CD4-positive, alpha-beta T cell treated with Interleukin-1 beta for 1 hour (primary cell): ENCODE data around the gene NR2F6.

ENCODE experiments used
- DNase-seq, 2 donors: peaks; one replicate each; pipeline ENCODE4 v3.0.0-alpha.2; 2020 to 2022

The NR2F6 gene

DNA sequence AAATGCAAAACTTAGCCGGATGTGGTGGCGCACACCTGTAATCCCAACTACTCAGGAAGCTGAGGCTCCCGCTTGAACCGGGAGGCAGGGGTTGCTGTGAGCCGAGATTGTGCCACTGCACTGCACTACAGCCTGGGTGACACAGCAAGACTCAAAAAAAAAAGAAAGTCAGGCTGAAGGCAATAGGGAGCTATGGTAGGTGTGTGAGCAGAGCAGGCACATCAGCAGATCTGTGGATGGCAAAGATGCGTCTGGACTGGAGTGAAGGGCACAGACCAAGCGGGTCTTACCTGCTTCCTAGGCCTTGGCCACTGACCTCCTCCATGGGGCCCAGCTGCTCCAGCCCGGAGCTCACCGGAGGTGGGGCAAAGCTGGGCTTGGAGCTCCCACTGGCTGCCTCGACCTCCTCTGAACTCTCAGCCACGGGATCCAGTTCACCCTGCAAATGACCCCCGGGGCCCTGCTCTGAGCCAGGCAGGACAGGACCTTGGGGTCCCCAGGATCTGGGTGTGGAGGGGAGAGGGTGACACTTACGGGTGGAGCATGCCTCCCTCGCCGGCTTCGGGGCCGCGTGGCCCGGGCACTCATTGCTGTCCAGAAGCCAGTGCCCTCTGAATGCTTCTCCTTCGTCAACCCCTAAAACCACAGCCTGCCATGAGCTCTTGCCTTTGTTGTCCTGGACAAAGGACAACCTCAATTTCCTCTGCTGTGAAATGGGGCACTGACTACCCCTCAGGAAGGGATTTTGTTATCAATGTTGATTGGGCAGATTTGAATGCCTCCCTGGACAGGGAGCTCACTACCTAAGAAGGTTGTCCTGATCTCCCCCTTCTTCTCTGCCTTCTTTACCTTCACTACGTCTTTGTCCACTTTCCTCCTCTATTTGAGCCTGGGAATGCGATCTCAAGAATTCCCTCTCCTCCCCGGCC, 18.3 kb upstream of the NR2F6 start:
- no peak for DNase-seq

GRCh38 chr19:17262557-17262956, 16.8 kb upstream of the NR2F6 start:
- DNase-seq = no peak

DNA sequence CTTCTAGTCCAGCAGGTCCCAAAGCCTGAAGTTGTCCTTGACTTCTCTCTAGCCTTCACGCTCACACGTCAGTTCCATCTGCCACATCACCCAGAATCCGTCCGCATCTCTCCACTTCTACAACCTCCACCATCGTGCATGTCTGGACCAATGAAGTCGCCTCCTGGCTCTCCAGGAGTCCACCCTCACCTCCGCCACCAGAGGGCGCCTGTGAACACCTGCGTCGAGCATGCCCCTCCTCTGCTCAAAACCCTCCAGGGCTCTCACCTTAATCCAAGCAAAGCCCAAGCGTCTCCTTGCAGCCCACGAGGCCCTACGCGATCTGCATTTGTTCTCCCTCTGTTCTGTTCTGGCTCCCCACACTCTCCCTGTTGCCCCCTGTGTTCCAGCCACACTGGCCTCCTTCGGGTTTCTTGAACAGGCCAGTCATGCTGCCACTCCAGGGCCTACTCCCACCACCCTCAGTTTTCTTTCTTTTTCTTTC, 15.2 kb upstream of the NR2F6 start:
- peak; percentile 88 to 90 for DNase-seq

DNA sequence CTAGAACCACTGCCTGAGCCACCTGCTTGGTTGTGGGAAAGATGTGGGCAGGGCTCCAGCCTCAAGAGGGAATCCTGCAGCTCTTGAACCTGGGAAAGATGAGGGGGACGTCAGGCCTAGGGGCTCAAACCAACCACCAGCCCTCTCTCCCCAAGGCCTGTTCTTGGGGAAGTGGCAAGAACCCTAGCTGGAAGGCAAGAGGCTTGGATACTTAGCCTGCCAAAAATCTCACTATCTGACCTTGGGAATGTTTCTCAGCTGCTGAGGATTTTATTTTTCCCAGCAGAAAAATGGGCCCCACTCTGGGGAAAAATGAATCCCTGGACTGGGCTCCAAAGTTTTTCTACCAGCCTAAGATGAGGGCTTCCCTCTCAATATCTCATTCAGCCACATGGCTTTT, 14.2 kb upstream of the NR2F6 start:
- no peak for DNase-seq

- DNase-seq = no peak
Observed at GRCh38 chr19:17259118-17259780, 13.5 kb upstream of the NR2F6 start.

DNA sequence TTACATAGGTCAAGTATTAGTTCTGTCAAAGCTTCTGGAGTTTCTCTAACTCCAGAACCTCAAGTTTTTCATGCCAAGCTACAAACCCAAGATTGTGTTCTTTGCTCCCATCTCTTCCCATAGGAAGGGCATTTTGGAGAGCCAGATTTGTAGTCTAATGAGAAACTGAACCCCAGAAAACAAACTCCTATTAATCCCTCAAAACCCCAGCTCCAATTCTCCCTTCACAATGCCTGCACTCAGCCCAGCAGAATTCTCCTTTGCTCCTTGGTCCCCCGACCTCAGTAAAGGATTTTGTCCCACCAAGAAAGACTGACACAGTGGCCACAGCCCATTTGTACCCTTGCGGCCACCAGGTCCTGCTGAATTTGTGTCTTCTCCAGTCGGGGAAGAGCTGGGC, 10.4 kb upstream of the NR2F6 start:
- DNase-seq = no peak

GRCh38 chr19:17255150-17255621, 9.5 kb upstream of the NR2F6 start:
- DNase-seq = no peak

DNA sequence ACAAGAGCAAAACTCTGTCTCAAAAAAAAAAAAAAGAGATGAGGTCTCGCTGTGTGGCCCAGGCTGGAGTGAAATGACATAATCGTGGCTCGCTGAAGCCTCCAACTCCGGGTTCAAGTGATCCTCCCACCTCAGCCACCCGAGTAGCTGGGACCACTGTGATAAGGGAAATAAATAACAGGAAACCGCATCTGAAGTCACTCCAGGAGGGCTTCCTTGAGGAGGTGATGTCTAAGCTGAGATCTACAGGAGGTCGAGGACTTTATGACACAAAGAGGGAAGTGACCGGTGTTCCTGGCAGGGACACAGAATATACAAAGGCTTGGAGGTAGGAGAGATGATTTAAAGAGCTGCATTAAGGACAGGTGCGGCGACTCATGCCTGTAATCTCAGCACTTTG, 8.9 kb upstream of the NR2F6 start:
- DNase-seq = no peak

DNA sequence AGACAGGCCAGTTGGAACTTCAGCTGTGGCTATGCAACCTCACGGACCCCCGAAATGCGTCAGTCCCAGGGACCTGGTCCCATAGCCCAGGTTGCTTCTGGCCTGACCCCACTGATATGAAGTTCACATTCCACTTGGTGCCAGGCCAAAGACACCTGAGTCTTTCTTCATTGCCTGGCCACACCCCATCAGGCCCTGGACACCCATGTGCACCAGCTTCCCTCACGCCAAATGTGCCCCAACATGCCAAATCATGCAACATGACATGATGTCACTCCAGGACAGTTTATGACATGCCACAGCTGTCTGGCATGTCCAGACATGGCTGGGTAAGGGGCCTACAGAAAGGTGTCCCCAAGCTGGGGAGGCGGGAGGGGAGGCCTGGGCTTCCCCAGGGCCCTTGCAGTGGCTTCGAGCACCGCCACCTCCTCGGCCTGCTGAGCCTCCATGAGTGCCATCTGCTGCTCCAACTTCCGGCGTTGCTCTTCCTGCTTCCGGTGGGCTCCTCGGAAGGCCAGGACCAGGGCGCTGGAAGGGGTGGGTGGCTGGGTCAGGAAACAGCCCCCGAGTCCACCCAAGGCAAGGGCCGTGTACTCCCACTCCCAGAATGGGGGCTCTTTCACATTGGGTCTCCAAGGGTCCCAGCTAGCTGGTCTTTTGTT, 4.3 kb upstream of the NR2F6 start:
- no peak for DNase-seq

DNA sequence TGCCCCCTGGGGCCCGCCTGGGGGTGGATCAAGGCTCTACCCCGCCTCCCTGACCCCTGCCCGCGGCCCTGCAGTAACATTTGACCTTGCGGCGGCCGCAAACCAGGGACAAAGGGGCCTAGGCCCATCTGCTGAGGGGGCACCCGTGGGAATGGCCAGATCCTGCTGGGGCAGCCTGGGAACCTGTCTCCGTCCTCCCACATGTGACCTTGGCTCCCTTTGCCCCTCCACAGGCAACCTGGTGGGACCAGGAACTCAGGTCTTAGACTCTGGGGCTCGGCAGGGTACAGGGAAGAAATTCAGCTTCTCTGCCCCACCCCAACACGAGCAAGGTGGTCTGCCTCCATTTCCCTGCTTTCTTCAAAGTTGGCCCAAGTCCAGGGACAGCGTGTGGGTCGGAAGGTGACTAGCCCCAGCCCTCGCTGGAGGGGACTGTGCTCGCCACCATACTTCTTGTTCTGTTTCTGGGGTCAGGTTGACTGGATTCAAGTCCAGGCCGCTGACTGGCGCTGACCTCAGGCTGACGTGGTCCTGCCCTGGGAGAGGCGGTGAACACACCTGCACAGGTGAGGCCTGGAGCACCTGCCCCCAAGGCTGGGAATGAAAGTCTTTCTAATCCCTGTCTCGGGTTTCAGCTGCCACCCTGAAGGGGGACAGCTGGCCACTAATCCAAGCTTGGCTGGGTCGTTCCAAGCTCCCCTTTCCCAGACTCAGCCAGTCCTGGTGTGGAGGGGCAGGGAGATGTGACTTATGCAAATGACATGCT, 2.5 kb upstream of the NR2F6 start:
- DNase-seq = no peak

DNA sequence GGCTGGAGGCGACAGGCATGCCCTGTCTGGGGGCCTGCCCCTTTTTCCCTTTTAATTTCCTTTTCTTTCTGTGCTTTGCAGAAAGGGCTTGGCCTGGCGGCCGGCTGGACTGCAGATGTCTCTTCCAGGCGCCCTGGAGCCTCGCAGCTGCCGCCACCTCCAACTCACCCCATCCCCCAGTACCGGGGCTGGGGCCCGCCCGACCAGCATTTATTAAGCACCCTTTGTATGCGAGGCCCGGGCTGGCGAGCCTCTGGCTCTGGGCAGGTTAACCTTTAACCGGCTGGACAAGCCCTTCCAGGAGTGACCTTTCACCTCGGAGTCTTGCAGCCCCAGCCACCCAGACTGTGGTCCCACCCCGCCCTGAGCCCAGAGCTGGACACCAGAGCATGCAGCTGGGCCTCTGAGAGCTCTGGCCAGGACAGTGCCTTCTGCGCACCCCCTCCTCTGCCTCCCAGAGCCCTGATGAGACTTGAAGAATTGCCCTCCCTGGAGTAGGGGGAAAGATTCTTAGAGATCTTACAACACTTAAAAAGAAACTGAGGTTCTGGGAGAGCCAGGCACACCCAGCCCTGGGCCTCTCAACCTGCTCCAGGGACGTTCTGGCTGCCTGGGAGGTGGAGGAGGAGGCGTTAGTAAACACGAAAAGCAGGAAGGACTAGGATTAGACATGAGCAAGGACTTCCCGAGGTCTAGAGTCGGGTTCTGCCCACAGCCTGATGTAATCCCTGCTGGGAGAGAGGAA, 1.1 kb upstream of the NR2F6 start:
- no peak for DNase-seq

GRCh38 chr19:17244618-17245534, 843 bp downstream of the NR2F6 start:
- no peak for DNase-seq

- no peak for DNase-seq
Observed at GRCh38 chr19:17243830-17244617, 1.7 kb downstream of the NR2F6 start.

DNA sequence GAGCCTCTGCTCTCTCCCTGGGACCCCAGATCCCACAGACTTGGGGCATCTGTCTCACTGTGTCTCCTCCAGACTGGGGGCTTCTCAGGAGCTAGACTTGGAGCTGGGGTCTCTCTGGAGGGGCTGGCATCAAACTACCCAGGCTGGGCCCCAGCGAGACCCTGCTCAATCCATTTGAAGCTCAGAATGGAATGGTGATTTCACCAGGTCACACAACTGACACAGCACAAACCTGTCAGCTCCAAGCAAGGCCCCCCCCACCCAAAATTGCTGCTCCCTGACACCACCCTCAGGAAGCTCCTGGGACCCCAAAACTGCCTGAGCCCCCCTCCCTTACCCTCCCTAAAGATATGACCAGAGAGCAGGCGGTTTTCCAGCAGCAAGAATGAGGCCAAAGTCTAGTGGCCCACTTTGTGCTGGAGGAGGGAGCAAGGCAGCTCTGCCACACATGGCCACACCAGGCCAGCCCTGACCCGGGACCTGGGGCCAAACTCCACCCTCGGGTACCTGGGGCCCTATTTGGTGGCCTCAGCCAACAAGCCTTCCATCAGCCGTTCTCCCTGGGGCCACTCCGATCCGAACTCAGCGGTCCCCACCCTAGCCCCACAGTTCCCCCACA, 2.4 kb downstream of the NR2F6 start:
- no peak for DNase-seq

- DNase-seq = no peak
Observed at GRCh38 chr19:17242431-17243208, 3.1 kb downstream of the NR2F6 start.

- DNase-seq = no peak
Observed at GRCh38 chr19:17240826-17241399, 4.8 kb downstream of the NR2F6 start.

GRCh38 chr19:17240062-17240752, 5.5 kb downstream of the NR2F6 start:
- DNase-seq = no peak
